Measurements from ENCODE around the gene NUDT21.
"Not testable (repeated sequence)": the region's sequence is repeated elsewhere in the genome, so short reads cannot be mapped to it uniquely, and the experiment has no call there.

The NUDT21 gene

GRCh38 chr16:56380778-56381485 lies 70.2 kb downstream of the NUDT21 start:
- not testable (repeated sequence) for H3K36me3 ChIP-seq (ENCODE audit: control insufficient read depth, insufficient read depth, low read length); H3K27me3 ChIP-seq (ENCODE audit: control insufficient read depth, insufficient read depth, low read length); DNase-seq (ENCODE audit: low read depth, low spot score); H3K4me1 ChIP-seq (ENCODE audit: control insufficient read depth, insufficient read depth, low read length); H3K4me3 ChIP-seq (ENCODE audit: low read length); H3K27ac ChIP-seq (ENCODE audit: low read length); H3K9me3 ChIP-seq (ENCODE audit: control insufficient read depth, insufficient read depth, low read length)
- no CpG with 5 or more reads among the region's 3 CpGs for WGBS (ENCODE audit: insufficient coverage, insufficient read length)
